CD4-positive, alpha-beta T cell treated with Interleukin-2 at 100 ng/mL for 4 hours (primary cell): ENCODE results near the gene GRID2.

Source experiments
- DNase-seq: peaks from one replicate; pipeline ENCODE4 v3.0.0-alpha.2; 2020; ENCODE audit warnings: low spot score

The GRID2 gene

GRCh38 chr4:92529510-92529909, 225.7 kb downstream of the GRID2 start:
- DNase-seq: no peak

GRCh38 chr4:92535599-92535998, 231.8 kb downstream of the GRID2 start:
- no peak for DNase-seq

GRCh38 chr4:92551616-92552015, 247.8 kb downstream of the GRID2 start:
- no peak for DNase-seq

- DNase-seq: no peak
These were observed 262.5 kb downstream of the GRID2 start for GRCh38 chr4:92566269-92566668.

- DNase-seq: no peak
These were observed 277.1 kb downstream of the GRID2 start for GRCh38 chr4:92580816-92581215.

- no peak for DNase-seq
These were observed 295.3 kb downstream of the GRID2 start for GRCh38 chr4:92599044-92599443.

- no peak for DNase-seq
These were observed 296.9 kb downstream of the GRID2 start for GRCh38 chr4:92600638-92601037.

- DNase-seq: no peak
These were observed 302.5 kb downstream of the GRID2 start for GRCh38 chr4:92606227-92606626.

GRCh38 chr4:92615049-92615448, 311.3 kb downstream of the GRID2 start:
- no peak for DNase-seq

GRCh38 chr4:92618968-92619367, 315.2 kb downstream of the GRID2 start:
- no peak for DNase-seq

GRCh38 chr4:92629302-92629701, 325.5 kb downstream of the GRID2 start:
- no peak for DNase-seq

- no peak for DNase-seq
These were observed 331.1 kb downstream of the GRID2 start for GRCh38 chr4:92634882-92635281.

- no peak for DNase-seq
These were observed 332.5 kb downstream of the GRID2 start for GRCh38 chr4:92636038-92636806.

- DNase-seq: no peak
These were observed 337.6 kb downstream of the GRID2 start for GRCh38 chr4:92641409-92641808.

- no peak for DNase-seq
These were observed 343.1 kb downstream of the GRID2 start for GRCh38 chr4:92646826-92647225.

- no peak for DNase-seq
These were observed 347.8 kb downstream of the GRID2 start for GRCh38 chr4:92651536-92651935.

GRCh38 chr4:92654084-92654483, 350.3 kb downstream of the GRID2 start:
- no peak for DNase-seq

- DNase-seq: no peak
These were observed 353.9 kb downstream of the GRID2 start for GRCh38 chr4:92657695-92658094.

- no peak for DNase-seq
These were observed 354.6 kb downstream of the GRID2 start for GRCh38 chr4:92658318-92658717.

GRCh38 chr4:92677805-92678204, 374.0 kb downstream of the GRID2 start:
- no peak for DNase-seq

- no peak for DNase-seq
These were observed 374.5 kb downstream of the GRID2 start for GRCh38 chr4:92678292-92678691.

GRCh38 chr4:92679149-92679548, 375.4 kb downstream of the GRID2 start:
- no peak for DNase-seq

GRCh38 chr4:92714640-92715039, 410.9 kb downstream of the GRID2 start:
- no peak for DNase-seq

- DNase-seq: no peak
These were observed 429.5 kb downstream of the GRID2 start for GRCh38 chr4:92733231-92733630.
